GM12878 (cell line): Measurements from ENCODE around the gene PCCB. TPM values are rescaled to one million over a fixed set of nuclear protein-coding genes. Genes with fewer than 3 reads are reported as not detected.

Source experiments
- ATAC-seq: fragments of 200-7000 bp; cut with Tn5 transposase; 3 replicates; pipeline ENCODE4 v1.9.1; 2020; ENCODE audit warnings: mild to moderate bottlenecking, moderate library complexity
- BruUV-seq: library from RNA; stranded (reverse); fragments of 400-500 nt; replicated peaks from 2 replicates; lab custom pipeline; 2021; lab: Mats Ljungman, UMichigan
- CTCF ChIA-PET: fragments of 300-600 bp; sonication (Branson Sonifier 250); formaldehyde crosslinking; extraction: SDS; loops from one replicate; lab custom pipeline; 2021; ENCODE audit warnings: inconsistent platforms; lab: Yijun Ruan, JAX
- POLR2A ChIA-PET: fragments of 350-600 bp; formaldehyde crosslinking; extraction: SDS; loops from one replicate; lab custom pipeline; 2021; ENCODE audit warnings: inconsistent platforms; lab: Charles Lee
- RAD21 ChIA-PET: fragments of 300-600 bp; sonication (Branson Sonifier 250); formaldehyde crosslinking; loops from one replicate; lab custom pipeline; 2023; ENCODE audit warnings: antibody characterized with exemption; ENCODE audit not compliant: unreplicated experiment; lab: Charles Lee
- SMC1A ChIA-PET: fragments of 300-600 bp; sonication (Branson Sonifier 250); formaldehyde crosslinking; loops from one replicate; lab custom pipeline; 2023; ENCODE audit not compliant: unreplicated experiment, uncharacterized antibody; lab: Charles Lee
- DNase-seq: peaks from one replicate; pipeline ENCODE4 v3.0.0-alpha.2; 2011; ENCODE audit warnings: low read depth, low spot score
- FAIRE-seq: peaks from 3 replicates; lab custom pipeline; 2011; peaks lifted over from hg19 to GRCh38; lab: Jason Lieb, UNC
- H2AFZ ChIP-seq: 2 replicates; pipeline ENCODE4 v1.6.0; 2011; ENCODE audit warnings: low read depth, low read length, control low read depth; ENCODE audit not compliant: control insufficient read depth
- H3K27ac ChIP-seq: 2 replicates; pipeline ENCODE4 v1.5.1; 2011; ENCODE audit warnings: control low read depth; ENCODE audit not compliant: control insufficient read depth, insufficient read depth
- H3K27me3 ChIP-seq, 2 experiments: replicated peaks in 1 of 2; 2 replicates each; pipeline versions ENCODE4 v1.6.0 to v1.6.1; 2011; ENCODE audit warnings: low read length in 1 of 2; ENCODE audit not compliant: control insufficient read depth in 2 of 2, insufficient read depth in 2 of 2
- H3K36me3 ChIP-seq, 2 experiments: 2 replicates each; pipeline ENCODE4 v1.5.1; 2011; ENCODE audit warnings: low read length in 1 of 2; ENCODE audit not compliant: control insufficient read depth in 2 of 2, insufficient read depth in 2 of 2
- H3K4me1 ChIP-seq: 2 replicates; pipeline ENCODE4 v1.6.1; 2011; ENCODE audit warnings: mild to moderate bottlenecking, low read length, moderate library complexity, mixed read lengths; ENCODE audit not compliant: control insufficient read depth, insufficient read depth
- H3K4me2 ChIP-seq: 2 replicates; pipeline ENCODE4 v1.6.0; 2011; ENCODE audit warnings: control low read depth; ENCODE audit not compliant: control insufficient read depth, insufficient read depth
- H3K4me3 ChIP-seq: fragments of 200-600 bp; sonication (generic); 2 replicates; pipeline ENCODE4 v1.5.1; 2016
- H3K79me2 ChIP-seq: 2 replicates; pipeline ENCODE4 v1.6.0; 2011; ENCODE audit warnings: low read length; ENCODE audit not compliant: control insufficient read depth, insufficient read depth
- H3K9ac ChIP-seq: 2 replicates; pipeline ENCODE4 v1.8.0; 2011; ENCODE audit warnings: low read length, control low read depth, mixed read lengths; ENCODE audit not compliant: control insufficient read depth, insufficient read depth
- H3K9me3 ChIP-seq: replicated peaks from 3 replicates; pipeline ENCODE4 v1.5.1; 2011; ENCODE audit warnings: mild to moderate bottlenecking, low read length; ENCODE audit not compliant: control insufficient read depth, insufficient read depth
- H4K20me1 ChIP-seq: 2 replicates; pipeline ENCODE4 v1.6.0; 2011; ENCODE audit not compliant: control insufficient read depth, insufficient read depth
- DPF2 ChIP-seq: fragments of 450-650 bp; IDR thresholded peaks from 2 replicates; pipeline ENCODE4 v1.6.1; 2017; ENCODE audit warnings: mild to moderate bottlenecking
- EZH2 ChIP-seq: IDR thresholded peaks from 2 replicates; pipeline ENCODE4 v1.6.1; 2012; ENCODE audit warnings: low read depth, mild to moderate bottlenecking, control low read depth, inconsistent platforms, low read length, borderline replicate concordance; ENCODE audit not compliant: control insufficient read depth
- HSF1 ChIP-seq: fragments of 150-350 bp; IDR thresholded peaks from 2 replicates; pipeline ENCODE4 v1.6.1; 2014; ENCODE audit warnings: mild to moderate bottlenecking, low read depth, low read length
- KAT2A ChIP-seq: conservative IDR thresholded peaks from 2 replicates; pipeline ENCODE4 v1.6.1; 2011; ENCODE audit warnings: low read depth, low read length; ENCODE audit not compliant: control insufficient read depth
- MYC ChIP-seq: IDR thresholded peaks from 2 replicates; pipeline ENCODE4 v1.6.1; 2011; ENCODE audit warnings: mild to moderate bottlenecking, low read length, moderate library complexity, inconsistent platforms; ENCODE audit not compliant: insufficient read depth, insufficient replicate concordance, insufficient read length, severe bottlenecking
- PRDM15 ChIP-seq: fragments of 450-650 bp; formaldehyde crosslinking; IDR thresholded peaks from 2 replicates; pipeline ENCODE4 v1.4.0; 2020; ENCODE audit warnings: mild to moderate bottlenecking, moderate library complexity
- RAD51 ChIP-seq: fragments of 450-650 bp; IDR thresholded peaks from 2 replicates; pipeline ENCODE4 v1.6.1; 2016; ENCODE audit warnings: moderate library complexity, mild to moderate bottlenecking, inconsistent platforms
- RBBP5 ChIP-seq: fragments of 200-600 bp; sonication (generic); conservative IDR thresholded peaks from 2 replicates; pipeline ENCODE4 v1.6.1; 2016
- RELA ChIP-seq: fragments of 450-650 bp; IDR thresholded peaks from 2 replicates; pipeline ENCODE4 v1.8.0; 2014; ENCODE audit warnings: borderline replicate concordance; ENCODE audit not compliant: partially characterized antibody
- TARDBP ChIP-seq: IDR thresholded peaks from 2 replicates; pipeline ENCODE4 v1.6.1; 2016; ENCODE audit warnings: borderline replicate concordance
- TCF7 ChIP-seq: IDR thresholded peaks from 2 replicates; pipeline ENCODE4 v1.6.1; 2014; ENCODE audit warnings: antibody characterized with exemption, borderline replicate concordance
- ZNF592 ChIP-seq: fragments of 450-650 bp; IDR thresholded peaks from 2 replicates; pipeline ENCODE4 v1.6.1; 2017; ENCODE audit warnings: mild to moderate bottlenecking, moderate library complexity
- WGBS: methylation state at CpG from one replicate; pipeline ENCODE4 v1.1.6; 2016; ENCODE audit warnings: low lambda C conversion rate; ENCODE audit not compliant: insufficient replicate concordance, insufficient coverage; ENCODE audit errors: missing lambda C conversion rate; 5-methylcytosine and 5-hydroxymethylcytosine counted together
- in situ Hi-C: fragments of 300-500 bp; cut with MboI; formaldehyde crosslinking; loops from 9 replicates; pipeline ENCODE4 v1.14.3; 2018; ENCODE audit warnings: mixed read lengths
- intact Hi-C: fragments of 100-400 bp; cut with micrococcal nuclease; formaldehyde crosslinking; loops from one replicate; pipeline ENCODE4 v1.14.2; 2022; ENCODE audit not compliant: unreplicated experiment
- polyA plus RNA-seq, 11 experiments: library from polyadenylated mRNA; depleted of rRNA in 4 of 11; unstranded in 6 of 11; stranded (reverse) in 5 of 11; fragments of >200 nt; fragmentation: Nextera tagmentation in 4 of 11; fragmentation: Illumina TruSeq in 1 of 11; extraction: Ambion mirVana in 4 of 11; extraction: Trizol in 1 of 11; gene quantifications; 1 replicate in 1 of 11; 2 replicates in 10 of 11; pipeline versions ENCODE4 v1.2.1 to v1.2.3, GENCODE V29; 2011 to 2016; ENCODE audit warnings: inconsistent platforms in 2 of 11, missing spikeins in 2 of 11, low read depth in 1 of 11
- total RNA-seq, 4 experiments: library from RNA; depleted of rRNA in 3 of 4; stranded (reverse); fragments of >200 nt in 3 of 4; fragmentation: Illumina TruSeq in 1 of 4; extraction: Trizol in 1 of 4; gene quantifications; 2 replicates each; pipeline versions ENCODE4 v1.2.1 to v1.2.3, GENCODE V29; 2013 to 2021

Gene PCCB
- total and polyA plus RNA-seq, 10 of the 15 experiments (the other 5 are each of a cell fraction or from before 2014, with no cell fraction given) = 67.2 to 133 (median 86.9) TPM

- Histone ChIP-seq H2AFZ (no peak overlapping the region), H3K9ac (no peak overlapping the region), H3K27ac (no peak overlapping the region), H4K20me1 (no peaks in the 10 kb centered on the region), H3K4me2 (no peak overlapping the region), H3K36me3 (no peaks in the 10 kb centered on the region), H3K79me2 (no peaks in the 10 kb centered on the region), H3K27me3 (peaks cover 0 to 3% of the 10 kb centered on the region in 2 experiments; a peak in 2 of 4 replicates), H3K4me1 (no peaks in the 10 kb centered on the region), H3K4me3 (no peak overlapping the region), H3K9me3 (no peaks in the 10 kb centered on the region)
- ATAC-seq (no peak), DNase-seq (no peak), FAIRE-seq (no peak)
- 66% methylated on average over 4 of the region's 4 CpGs for WGBS
- in situ Hi-C loops = no loop called here
- POLR2A ChIA-PET = interaction anchor here (0.5 to 0.7 kb wide), 2 partner anchors 29 to 98 kb away, joined by 4 read pairs; no protein-coding TSS in a partner anchor
- intact Hi-C loops = no loop called here
- CTCF ChIA-PET = interaction anchor here (0.9 kb wide), 2 partner anchors 161 to 775 kb away, joined by 3 read pairs; no protein-coding TSS in a partner anchor
- RAD21 ChIA-PET = interaction anchor here (0.6 kb wide), 1 partner anchor 145 kb away, joined by 3 read pairs; no protein-coding TSS in a partner anchor
- SMC1A ChIA-PET = interaction anchor here (1.4 kb wide), 1 partner anchor 153 kb away, joined by 3 read pairs; no protein-coding TSS in a partner anchor
- BruUV-seq = no TSS peak
- TF ChIP-seq RELA (no peak), EZH2 (no peak), RBBP5 (no peak), DPF2 (no peak), PRDM15 (no peak), HSF1 (no peak), TCF7 (no peak), KAT2A (no peak), ZNF592 (no peak), TARDBP (no peak), MYC (no peak), RAD51 (no peak)
Observed at GRCh38 chr3:136237961-136238649, 12.0 kb upstream of the PCCB start.
